IMR-90 (cell line): ENCODE measurements around the gene NFASC. TPM values are rescaled to one million over a fixed set of nuclear protein-coding genes. Genes with fewer than 3 reads are reported as not detected.

Experiments
- ATAC-seq: fragments of 200-7000 bp; cut with Tn5 transposase; 2 replicates; pipeline ENCODE4 v1.9.1; 2020; ENCODE audit warnings: low read depth, mild to moderate bottlenecking, moderate library complexity
- BruUV-seq: library from RNA; stranded (reverse); fragments of 400-500 nt; replicated peaks from 2 replicates; lab custom pipeline; 2021; lab: Mats Ljungman, UMichigan
- CTCF ChIA-PET: fragments of 300-600 bp; formaldehyde crosslinking; extraction: SDS; loops from one replicate; lab custom pipeline; 2021; ENCODE audit warnings: antibody characterized with exemption; lab: Yijun Ruan, JAX
- POLR2A ChIA-PET: fragments of 300-600 bp; sonication (Branson Sonifier 250); formaldehyde crosslinking; loops from one replicate; lab custom pipeline; 2022; ENCODE audit warnings: antibody characterized with exemption; ENCODE audit not compliant: unreplicated experiment; lab: Charles Lee
- DNase-seq: peaks from one replicate; pipeline ENCODE4 v3.0.0; 2013
- H2AFZ ChIP-seq: replicated peaks from 2 replicates; pipeline ENCODE3; 2013; ENCODE audit warnings: low read length, mild to moderate bottlenecking; ENCODE audit not compliant: poor library complexity
- H2AK5ac ChIP-seq: 2 replicates; pipeline ENCODE4 v1.6.1; 2013; ENCODE audit warnings: low read depth, low read length, inconsistent platforms
- H2AK9ac ChIP-seq: replicated peaks from 2 replicates; pipeline ENCODE3; 2013; ENCODE audit warnings: mild to moderate bottlenecking, low read depth, low read length, moderate library complexity; ENCODE audit not compliant: poor library complexity
- H2BK120ac ChIP-seq: 2 replicates; pipeline ENCODE4 v1.6.1; 2013; ENCODE audit warnings: low read depth, low read length, inconsistent platforms
- H2BK15ac ChIP-seq: 3 replicates; pipeline ENCODE4 v1.6.1; 2013; ENCODE audit warnings: low read depth, low read length, inconsistent platforms
- H2BK20ac ChIP-seq: 2 replicates; pipeline ENCODE4 v1.6.1; 2013; ENCODE audit warnings: low read depth, mild to moderate bottlenecking, inconsistent platforms, low read length, moderate library complexity
- H2BK5ac ChIP-seq: 2 replicates; pipeline ENCODE4 v1.6.1; 2013; ENCODE audit warnings: mild to moderate bottlenecking, low read depth, low read length, inconsistent platforms; ENCODE audit not compliant: poor library complexity, severe bottlenecking
- H3K14ac ChIP-seq: replicated peaks from 2 replicates; pipeline ENCODE4 v1.6.1; 2013; ENCODE audit warnings: low read depth, low read length, inconsistent platforms
- H3K18ac ChIP-seq: 2 replicates; pipeline ENCODE4 v1.6.1; 2013; ENCODE audit warnings: low read depth, low read length, control low read depth
- H3K23ac ChIP-seq: 2 replicates; pipeline ENCODE4 v1.6.1; 2013; ENCODE audit warnings: low read depth, low read length, inconsistent platforms
- H3K27ac ChIP-seq: 2 replicates; pipeline ENCODE4 v1.5.1; 2013; ENCODE audit warnings: mild to moderate bottlenecking, control low read depth, low read length; ENCODE audit not compliant: insufficient read depth
- H3K27me3 ChIP-seq: 2 replicates; pipeline ENCODE4 v1.6.1; 2013; ENCODE audit warnings: low read length; ENCODE audit not compliant: control insufficient read depth, insufficient read depth
- H3K36me3 ChIP-seq: 2 replicates; pipeline ENCODE4 v1.6.1; 2013; ENCODE audit warnings: low read length, mixed read lengths; ENCODE audit not compliant: control insufficient read depth, insufficient read depth
- H3K4ac ChIP-seq: 2 replicates; pipeline ENCODE4 v1.6.1; 2013; ENCODE audit warnings: low read depth, low read length, inconsistent platforms
- H3K4me1 ChIP-seq: 2 replicates; pipeline ENCODE4 v1.6.1; 2013; ENCODE audit warnings: low read length, mixed read lengths; ENCODE audit not compliant: control insufficient read depth, insufficient read depth
- H3K4me2 ChIP-seq: 2 replicates; pipeline ENCODE4 v1.6.1; 2013; ENCODE audit warnings: low read depth, mild to moderate bottlenecking, control low read depth, low read length, moderate library complexity
- H3K4me3 ChIP-seq: 2 replicates; pipeline ENCODE4 v1.5.1; 2013; ENCODE audit warnings: low read depth, mild to moderate bottlenecking, control low read depth, low read length, moderate library complexity; ENCODE audit not compliant: insufficient read depth
- H3K56ac ChIP-seq: 2 replicates; pipeline ENCODE4 v1.6.1; 2013; ENCODE audit warnings: low read length, inconsistent platforms; ENCODE audit not compliant: insufficient read depth; ENCODE audit errors: extremely low read depth
- H3K79me1 ChIP-seq, 2 experiments: 2 replicates each; pipeline ENCODE4 v1.6.1; 2013; ENCODE audit warnings: low read length in 2 of 2, inconsistent platforms in 1 of 2, low read depth in 1 of 2
- H3K9ac ChIP-seq: 2 replicates; pipeline ENCODE4 v1.6.1; 2013; ENCODE audit warnings: low read depth, low read length, control low read depth
- H3K9me1 ChIP-seq: 2 replicates; pipeline ENCODE4 v1.6.1; 2013; ENCODE audit warnings: low read length, inconsistent platforms; ENCODE audit not compliant: insufficient read depth
- H3K9me3 ChIP-seq: 2 replicates; pipeline ENCODE4 v1.6.1; 2013; ENCODE audit warnings: low read length; ENCODE audit not compliant: control insufficient read depth, insufficient read depth
- H4K20me1 ChIP-seq: 2 replicates; pipeline ENCODE4 v1.6.1; 2013; ENCODE audit warnings: low read length, inconsistent platforms; ENCODE audit not compliant: insufficient read depth
- H4K5ac ChIP-seq: 2 replicates; pipeline ENCODE4 v1.6.1; 2013; ENCODE audit warnings: mild to moderate bottlenecking, low read depth, low read length, control low read depth
- H4K8ac ChIP-seq, 2 experiments: 2 replicates each; pipeline ENCODE4 v1.6.1; 2013; ENCODE audit warnings: low read depth in 2 of 2, low read length in 2 of 2, control low read depth in 1 of 2, inconsistent platforms in 1 of 2
- H4K91ac ChIP-seq: 2 replicates; pipeline ENCODE4 v1.6.1; 2013; ENCODE audit warnings: low read depth, low read length, inconsistent platforms; ENCODE audit not compliant: insufficient read depth
- CEBPB ChIP-seq: IDR thresholded peaks from 2 replicates; pipeline ENCODE4 v1.6.1; 2012; ENCODE audit warnings: low read depth, low read length, improper control_type of control experiment
- FOS ChIP-seq: fragments of 150-350 bp; IDR thresholded peaks from 2 replicates; pipeline ENCODE4 v1.6.1; 2016; ENCODE audit warnings: low read depth, low read length
- WGBS, 2 experiments: methylation state at CpG; one replicate each; pipeline versions ENCODE4 v1.1.5 to v1.1.7; 2013; ENCODE audit warnings: missing lambda C conversion rate in 2 of 2; ENCODE audit not compliant: insufficient read length in 1 of 2; ENCODE audit errors: extremely low coverage in 2 of 2; 5-methylcytosine and 5-hydroxymethylcytosine counted together
- dilution Hi-C: fragments of 300-500 bp; cut with HindIII; formaldehyde crosslinking; loops from one replicate; pipeline ENCODE4 v1.14.3; 2018; ENCODE audit warnings: low sequenced_read_pairs; ENCODE audit not compliant: unreplicated experiment
- in situ Hi-C: fragments of 300-500 bp; cut with MboI; formaldehyde crosslinking; loops from 3 replicates; pipeline ENCODE4 v1.14.3; 2019; ENCODE audit warnings: low sequenced_read_pairs, inconsistent platforms, mixed read lengths
- intact Hi-C: fragments of 100-400 bp; cut with micrococcal nuclease; formaldehyde crosslinking; loops from 2 replicates; pipeline ENCODE4 v1.10.0; 2022
- polyA plus RNA-seq, 3 experiments: library from polyadenylated mRNA; depleted of rRNA; stranded (reverse); fragments of >200 nt; gene quantifications; 2 replicates each; pipeline ENCODE4 v1.2.3, GENCODE V29; 2012; ENCODE audit warnings: low replicate concordance in 1 of 3
- total RNA-seq: library from RNA; depleted of rRNA; stranded (reverse); fragments of >200 nt; gene quantifications from 2 replicates; pipeline ENCODE4 v1.2.3, GENCODE V29; 2012

NFASC gene
- total and polyA plus RNA-seq, 2 of the 4 experiments (the other 2 are of a cell fraction): 0.18 to 0.79 TPM

DNA sequence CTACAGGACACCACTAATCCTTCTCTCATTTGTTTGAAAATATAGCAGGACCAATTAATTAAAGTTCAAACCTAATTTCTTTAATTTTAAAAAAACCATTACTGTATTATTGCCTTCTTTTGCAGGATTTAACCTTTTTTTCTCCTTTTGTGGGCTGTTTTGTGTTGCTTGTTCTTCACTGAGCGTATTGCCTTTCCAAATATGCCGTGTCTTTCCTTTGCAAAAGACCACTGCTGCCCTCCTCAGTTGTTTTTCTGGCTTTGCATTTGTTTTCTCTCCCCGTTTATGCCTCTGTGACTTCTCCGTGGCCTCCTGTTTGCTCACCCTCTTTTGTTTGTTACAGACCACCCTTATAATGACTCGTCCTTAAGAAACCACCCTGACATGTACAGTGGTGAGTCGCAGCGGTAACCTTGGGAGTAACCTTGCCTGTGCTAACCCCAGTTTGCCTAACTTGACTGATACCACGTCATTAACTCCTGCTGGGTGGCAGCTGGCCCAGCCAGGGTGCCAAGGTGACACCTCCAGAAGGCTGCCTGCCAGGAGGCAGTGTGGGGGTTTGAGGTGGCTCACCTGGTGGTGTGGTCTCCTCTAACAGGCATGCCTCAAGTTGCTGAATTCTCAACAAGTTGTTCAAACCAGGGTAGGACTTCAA lies 91.2 kb downstream of the NFASC start:
- in situ Hi-C loops: no loop called here
- Histone ChIP-seq H2AK9ac (no peak overlapping the region), H3K4me3 (no peak overlapping the region), H3K9ac (no peak overlapping the region), H4K8ac (no peak overlapping the region), H3K4ac (no peak overlapping the region), H3K18ac (no peak overlapping the region), H3K4me2 (no peak overlapping the region), H2BK20ac (no peak overlapping the region), H2AFZ (no peak overlapping the region), H3K36me3 (no peaks in the 10 kb centered on the region), H3K9me3 (no peaks in the 10 kb centered on the region), H2AK5ac (no peak overlapping the region), H2BK5ac (no peak overlapping the region), H3K14ac (no peak overlapping the region), H3K9me1 (no peaks in the 10 kb centered on the region), H3K23ac (no peak overlapping the region), H4K20me1 (no peaks in the 10 kb centered on the region), H3K56ac (no peak overlapping the region), H3K27ac (no peak overlapping the region), H4K5ac (no peak overlapping the region), H3K4me1 (no peaks in the 10 kb centered on the region), H3K27me3 (peaks cover 40% of the 10 kb centered on the region), H4K91ac (no peak overlapping the region), H2BK120ac (no peak overlapping the region), H2BK15ac (no peak overlapping the region), H3K79me1 (no peaks in the 10 kb centered on the region)
- no peak for DNase-seq
- no TSS peak for BruUV-seq
- no peak for TF ChIP-seq FOS
- no peak for TF ChIP-seq CEBPB
- intact Hi-C loops: no loop called here
- CTCF ChIA-PET: no interaction called here
- POLR2A ChIA-PET: no interaction called here
- WGBS, 2 experiments: 21% methylated on average over 4 of the region's 8 CpGs; no CpG with 5 or more reads in 1 of the 2 experiments
- dilution Hi-C loops: no loop called here
- no peak for ATAC-seq
